ENCODE data around the gene CCSER2. TPM values are rescaled to one million over a fixed set of nuclear protein-coding genes. Genes with fewer than 3 reads are reported as not detected.

CCSER2 gene
- total and polyA plus RNA-seq, 8 donors, result 7.0 to 87.9 (median 27.1) TPM

DNA sequence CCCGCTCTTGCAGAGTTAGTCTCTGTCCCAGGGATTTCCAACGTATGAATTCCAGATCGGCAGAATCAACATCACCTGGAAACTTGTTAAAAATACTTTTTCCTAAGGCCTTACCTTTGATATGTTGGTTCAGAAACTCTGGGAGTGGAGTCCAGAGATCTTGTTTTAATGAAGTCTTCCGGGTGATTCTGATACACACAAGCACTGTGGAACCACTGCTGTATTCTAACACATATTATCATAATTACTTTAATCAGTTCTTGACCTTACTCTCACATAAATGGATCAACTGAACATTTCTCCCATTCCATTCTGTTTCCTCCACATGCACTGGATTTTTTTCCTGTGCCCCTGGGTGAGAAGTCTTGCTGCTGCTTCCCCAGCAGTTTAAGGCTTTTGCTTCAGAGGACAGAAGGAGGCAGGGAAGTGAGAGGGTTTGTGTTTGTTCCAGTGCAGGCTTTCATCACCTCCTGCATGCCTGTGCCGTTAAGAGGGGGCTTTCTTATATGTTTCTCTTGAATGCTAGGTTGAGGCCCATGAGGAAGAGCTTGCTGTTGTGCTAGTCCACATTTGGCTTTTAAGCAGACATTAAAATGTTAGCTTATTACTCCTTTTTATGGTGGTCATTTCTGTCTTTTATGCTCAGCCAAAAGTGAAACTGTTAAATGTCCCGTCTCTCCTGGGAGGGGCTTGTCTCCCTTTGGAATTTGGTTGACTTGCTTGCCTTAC, 32.4 kb downstream of the CCSER2 start:
- H3K27ac ChIP-seq, result peak overlapping the region in 4 of 5 donors; percentile 38 to 67 (median 50)
- H3K27me3 ChIP-seq, result no peaks in the 10 kb centered on the region
- peak overlapping the region; percentile 29 to 41 (median 32) for H3K4me3 ChIP-seq
- H3K36me3 ChIP-seq, result no peaks in the 10 kb centered on the region
- intact Hi-C loops (cut with DNase I; ENCODE audit: low total_unique reads), result no loop called here
- TF ChIP-seq POLR2AphosphoS5 (IDR thresholded peaks at IDR 0.05), result no peak
- TF ChIP-seq POLR2A (IDR thresholded peaks at IDR 0.05), result no peak
- no peak for TF ChIP-seq CTCF (IDR thresholded peaks at IDR 0.05)
- no peak for TF ChIP-seq EP300 (IDR thresholded peaks at IDR 0.05)
- H3K4me1 ChIP-seq, result peaks cover 13 to 69% (median 43%) of the 10 kb centered on the region in 4 donors
- 28 to 36% (median 36%) methylated on average over 6 of the region's 6 CpGs for whole genome bisulfite sequencing, 5 donors
- no peak for DNase-seq
- no peaks in the 10 kb centered on the region for H3K9me3 ChIP-seq

DNA sequence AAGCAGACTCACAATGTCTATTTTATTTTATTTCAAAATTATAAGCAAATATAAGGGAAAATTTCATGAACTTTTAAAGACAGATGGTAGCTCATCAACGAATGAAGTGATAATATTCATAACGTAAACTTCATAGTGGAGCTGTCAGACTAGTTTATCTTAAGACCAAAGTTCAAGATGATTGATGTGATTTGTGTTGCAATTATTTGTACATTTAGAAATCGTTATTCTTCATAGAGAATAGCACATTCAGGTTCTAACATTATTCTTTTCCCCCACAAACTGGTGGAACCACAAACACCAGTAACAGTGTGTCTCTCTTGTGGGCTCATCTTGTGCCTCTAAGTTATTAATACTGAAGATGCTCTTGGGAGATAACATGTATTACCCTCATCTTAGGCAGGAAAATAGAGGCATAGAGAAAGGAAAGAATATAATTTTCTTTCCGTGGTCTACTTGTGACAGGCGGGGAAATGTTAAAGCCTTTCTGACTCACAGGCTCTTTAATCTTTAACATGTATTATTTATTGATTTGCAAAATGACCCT, 37.0 kb downstream of the CCSER2 start:
- peaks cover 4 to 51% (median 24%) of the 10 kb centered on the region in 4 donors for H3K4me1 ChIP-seq
- no peak for TF ChIP-seq POLR2A (IDR thresholded peaks at IDR 0.05)
- TF ChIP-seq EP300 (IDR thresholded peaks at IDR 0.05), result no peak
- no peak for TF ChIP-seq POLR2AphosphoS5 (IDR thresholded peaks at IDR 0.05)
- no peak for TF ChIP-seq CTCF (IDR thresholded peaks at IDR 0.05)
- intact Hi-C loops (cut with DNase I; ENCODE audit: low total_unique reads), result no loop called here

DNA sequence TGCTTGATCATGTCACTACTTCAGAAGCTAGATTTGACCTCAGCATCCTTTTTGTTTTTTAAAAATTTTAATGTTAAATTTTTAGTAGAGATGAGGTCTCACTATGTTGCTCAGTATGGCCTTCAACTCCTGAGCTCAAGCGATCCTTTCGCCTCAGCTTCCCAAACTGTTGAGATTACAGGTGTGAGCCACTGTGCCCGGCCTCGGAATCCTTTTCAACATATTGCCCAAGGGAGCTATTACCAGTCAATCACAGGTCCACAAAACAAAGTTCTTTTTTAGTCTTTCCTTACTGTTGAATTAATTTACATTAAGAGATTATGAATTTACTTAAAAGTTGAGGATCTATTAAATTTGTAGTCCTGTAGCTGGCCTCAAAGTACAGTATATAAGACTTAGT, 37.7 kb downstream of the CCSER2 start:
- Histone ChIP-seq H3K27ac (no peak overlapping the region), H3K27me3 (no peaks in the 10 kb centered on the region), H3K9me3 (no peaks in the 10 kb centered on the region), H3K4me1 (peaks cover 0 to 46% (median 20%) of the 10 kb centered on the region in 4 donors), H3K4me3 (no peak overlapping the region), H3K36me3 (peaks cover 0 to 3% (median 2%) of the 10 kb centered on the region in 4 donors)
- DNase-seq, result no peak
- intact Hi-C loops (cut with DNase I; ENCODE audit: low total_unique reads), result no loop called here
- no peak for TF ChIP-seq CTCF (IDR thresholded peaks at IDR 0.05)
- WGBS, 5 donors, result 96 to 99% (median 98%) methylated on average over 4 of the region's 4 CpGs

More for the DNA sequence above, 37.0 kb downstream of the CCSER2 start:
- Histone ChIP-seq H3K9me3 (no peaks in the 10 kb centered on the region), H3K27me3 (no peaks in the 10 kb centered on the region), H3K36me3 (no peaks in the 10 kb centered on the region), H3K4me3 (no peak overlapping the region), H3K27ac (no peak overlapping the region)
- WGBS, 5 donors, result 38 to 52% (median 43%) methylated on average over 5 of the region's 5 CpGs
- no peak for DNase-seq

GRCh38 chr10:84367256-84367655, 38.9 kb downstream of the CCSER2 start:
- no peak overlapping the region for H3K27ac ChIP-seq
- no peak overlapping the region for H3K4me3 ChIP-seq
- intact Hi-C loops (cut with DNase I; ENCODE audit: low total_unique reads), result no loop called here
- 90 to 95% (median 92%) methylated on average over 6 of the region's 6 CpGs for WGBS, 5 donors
- no peaks in the 10 kb centered on the region for H3K27me3 ChIP-seq
- H3K36me3 ChIP-seq, result peaks cover 0 to 15% (median 15%) of the 10 kb centered on the region in 4 donors
- TF ChIP-seq POLR2A (IDR thresholded peaks at IDR 0.05) (no peak), POLR2AphosphoS5 (IDR thresholded peaks at IDR 0.05) (no peak), CTCF (IDR thresholded peaks at IDR 0.05) (no peak), EP300 (IDR thresholded peaks at IDR 0.05) (no peak)
- no peak for DNase-seq
- H3K9me3 ChIP-seq, result no peaks in the 10 kb centered on the region
- peaks cover 0 to 37% (median 10%) of the 10 kb centered on the region in 4 donors for H3K4me1 ChIP-seq
